Pancreas (tissue), 10 donors: ENCODE measurements around the gene AOC1. TPM values are rescaled to one million over a fixed set of nuclear protein-coding genes. Genes with fewer than 3 reads are reported as not detected.
"Not testable (repeated sequence)": the region's sequence is repeated elsewhere in the genome, so short reads cannot be mapped to it uniquely, and the experiment has no call there.

Experiments
- ATAC-seq, 4 donors: fragments of 200-7000 bp; cut with Tn5 transposase; one replicate each; pipeline versions ENCODE4 v1.8.0 to v1.9.1; 2020; ENCODE audit warnings: mild to moderate bottlenecking in 4 of 4, moderate library complexity in 4 of 4
- DNase-seq, 6 donors: peaks; one replicate each; pipeline ENCODE4 v3.0.0-alpha.2; 2020
- FAIRE-seq: peaks from 2 replicates; lab custom pipeline; 2012; peaks lifted over from hg19 to GRCh38; lab: Jason Lieb, UNC
- H3K27ac ChIP-seq, 4 donors: fragments of 200-600 bp; sonication (generic); 1 replicate in 3 of 4; 2 replicates in 1 of 4; pipeline versions ENCODE4 v1.5.0 to v1.8.0; 2020
- H3K27me3 ChIP-seq, 4 donors: fragments of 200-600 bp; one replicate each; pipeline ENCODE4 v1.8.0; 2021
- H3K36me3 ChIP-seq, 3 donors: fragments of 200-600 bp; sonication (generic) in 1 of 3; one replicate each; pipeline versions ENCODE4 v1.5.0 to v1.8.0; 2020 to 2021
- H3K4me1 ChIP-seq, 3 donors: fragments of 200-600 bp; one replicate each; pipeline ENCODE4 v1.8.0; 2021
- H3K4me3 ChIP-seq, 4 donors: fragments of 200-600 bp; sonication (generic) in 2 of 4; one replicate each; pipeline versions ENCODE4 v1.5.0 to v1.8.0; 2020 to 2021
- H3K9me3 ChIP-seq, 4 donors: fragments of 200-600 bp; one replicate each; pipeline ENCODE4 v1.8.0; 2021
- WGBS, 2 donors: extraction: QIAGEN DNeasy Blood & Tissue Kit; methylation state at CpG; one replicate each; pipeline ENCODE4 v1.1.7; 2013; 5-methylcytosine and 5-hydroxymethylcytosine counted together
- intact Hi-C, 3 donors: fragments of 100-400 bp; cut with DNase I; formaldehyde crosslinking; loops; one replicate each; pipeline versions ENCODE4 v1.11.1 to v1.14.2; 2022
- polyA plus RNA-seq, 2 donors: library from polyadenylated mRNA; stranded (reverse); fragments of 200-250 nt; gene quantifications; one replicate each; pipeline ENCODE4 v1.2.3, GENCODE V29; 2013
- total RNA-seq, 6 donors: library from RNA; stranded (reverse); fragmentation: NEBNext Ultra II Directional in 4 of 6; extraction: Animal tissue kit (Norgen Biotek cat#: 25700) in 4 of 6; gene quantifications; one replicate each; pipeline versions ENCODE4 v1.2.1 to v1.2.4, GENCODE V29; 2021 to 2023
- TF ChIP-seq, protein P1 (sequence below), 4 donors: fragments of 200-600 bp; sonication (generic) in 3 of 4; IDR thresholded peaks; one replicate each; pipeline versions ENCODE4 v1.5.0 to v1.8.0; 2021; ENCODE audit warnings: antibody characterized with exemption in 4 of 4
- donor health status: healthy with polysubstance abuse.
- donor health status: DM: no; HTN: no; CAD: no; lungs with moderate emphysema.
- donor health status: DM: no; HTN: no; CAD: no.
- donor health status: control.
- donor health status: control.
- donor health status: Bipolar disorder and iron deficiency.
- donor health status: DM: yes; HTN: yes; CAD: no.
- donor health status: DM: no; HTN: no; CAD: no.
- donor health status: DM: no; HTN: no; CAD: no.
- donor health status: DM: yes; HTN: yes; CAD: no.

Gene AOC1
- total and polyA plus RNA-seq, 8 donors = 0.12 to 7.1 (median 0.43) TPM

DNA sequence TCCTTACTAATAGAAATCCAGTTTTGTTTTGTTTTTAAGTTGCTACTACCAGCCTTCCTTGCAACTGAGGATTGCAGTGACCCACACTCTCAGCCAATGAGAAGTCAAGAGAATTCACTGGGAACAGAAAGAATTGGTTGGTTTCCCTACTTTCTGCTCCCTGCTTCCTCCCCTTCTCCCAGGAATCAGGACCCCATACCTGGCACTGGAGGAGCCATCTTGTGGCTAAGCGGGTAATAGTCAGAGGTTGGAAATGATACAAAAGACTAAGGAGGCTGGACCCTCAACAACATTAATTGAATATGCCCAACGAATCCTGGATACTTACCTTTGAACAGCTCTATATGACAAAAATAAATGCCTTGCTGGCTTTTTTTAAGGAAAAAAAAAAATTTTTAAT lies 45.5 kb upstream of the AOC1 start:
- FAIRE-seq (no peak), ATAC-seq (no peak), DNase-seq (no peak)
- no peaks in the 10 kb centered on the region for H3K27me3 ChIP-seq
- H3K9me3 ChIP-seq = peaks cover 0 to 2% (median 0%) of the 10 kb centered on the region in 4 donors
- no peak overlapping the region for H3K4me3 ChIP-seq
- H3K4me1 ChIP-seq = no peaks in the 10 kb centered on the region
- TF ChIP-seq, protein P1, sequence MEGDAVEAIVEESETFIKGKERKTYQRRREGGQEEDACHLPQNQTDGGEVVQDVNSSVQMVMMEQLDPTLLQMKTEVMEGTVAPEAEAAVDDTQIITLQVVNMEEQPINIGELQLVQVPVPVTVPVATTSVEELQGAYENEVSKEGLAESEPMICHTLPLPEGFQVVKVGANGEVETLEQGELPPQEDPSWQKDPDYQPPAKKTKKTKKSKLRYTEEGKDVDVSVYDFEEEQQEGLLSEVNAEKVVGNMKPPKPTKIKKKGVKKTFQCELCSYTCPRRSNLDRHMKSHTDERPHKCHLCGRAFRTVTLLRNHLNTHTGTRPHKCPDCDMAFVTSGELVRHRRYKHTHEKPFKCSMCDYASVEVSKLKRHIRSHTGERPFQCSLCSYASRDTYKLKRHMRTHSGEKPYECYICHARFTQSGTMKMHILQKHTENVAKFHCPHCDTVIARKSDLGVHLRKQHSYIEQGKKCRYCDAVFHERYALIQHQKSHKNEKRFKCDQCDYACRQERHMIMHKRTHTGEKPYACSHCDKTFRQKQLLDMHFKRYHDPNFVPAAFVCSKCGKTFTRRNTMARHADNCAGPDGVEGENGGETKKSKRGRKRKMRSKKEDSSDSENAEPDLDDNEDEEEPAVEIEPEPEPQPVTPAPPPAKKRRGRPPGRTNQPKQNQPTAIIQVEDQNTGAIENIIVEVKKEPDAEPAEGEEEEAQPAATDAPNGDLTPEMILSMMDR (IDR thresholded peaks at IDR 0.05) = no peak
- H3K27ac ChIP-seq = no peak overlapping the region
- no peaks in the 10 kb centered on the region for H3K36me3 ChIP-seq
- intact Hi-C loops = no loop called here
- WGBS, 2 donors = 61 to 79% methylated on average over 2 of the region's 2 CpGs

DNA sequence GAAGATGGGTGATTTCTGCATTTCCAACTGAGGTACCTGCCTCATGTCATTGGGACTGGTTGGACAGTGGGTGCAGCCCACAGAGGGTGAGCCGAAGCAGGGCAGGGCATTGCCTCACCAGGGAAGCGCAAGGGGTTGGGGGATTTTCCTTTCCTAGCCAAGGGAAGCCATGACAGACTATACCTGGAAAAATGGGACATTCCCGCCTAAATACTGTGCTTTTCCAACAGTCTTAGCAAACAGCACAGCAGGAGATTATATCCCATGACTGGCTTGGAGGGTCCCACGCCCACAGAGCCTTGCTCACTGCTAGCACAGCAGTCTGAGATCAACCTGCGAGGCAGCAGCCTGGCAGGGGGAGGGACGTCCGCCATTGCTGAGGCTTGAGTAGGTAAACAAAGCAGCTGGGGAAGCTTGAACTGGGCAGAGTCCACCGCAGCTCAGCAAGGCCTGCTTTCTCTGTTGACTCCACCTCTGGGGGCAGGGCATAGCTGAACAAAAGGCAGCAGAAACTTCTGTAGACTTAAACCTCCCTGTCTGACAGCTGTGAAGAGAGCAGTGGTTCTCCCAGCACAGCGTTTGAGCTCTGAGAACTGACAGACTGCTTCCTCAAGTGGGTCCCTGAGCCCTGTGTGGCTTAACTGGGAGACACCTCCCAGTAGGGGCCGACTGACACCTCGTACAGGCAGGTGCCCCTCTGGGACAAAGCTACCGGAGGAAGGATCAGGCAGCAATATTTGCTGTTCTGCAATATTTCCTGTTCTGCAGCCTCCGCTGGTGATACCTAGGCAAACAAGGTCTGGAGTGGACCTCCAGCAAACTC lies 44.5 kb upstream of the AOC1 start:
- H3K4me1 ChIP-seq, intact Hi-C loops, H3K27me3 ChIP-seq, H3K27ac ChIP-seq, ATAC-seq, H3K4me3 ChIP-seq, FAIRE-seq, H3K36me3 ChIP-seq, H3K9me3 ChIP-seq: not testable (repeated sequence)
- 36 to 41% methylated on average over 13 of the region's 13 CpGs for WGBS, 2 donors
- DNase-seq = peak in 2 of 6 donors; percentile 34 to 42

DNA sequence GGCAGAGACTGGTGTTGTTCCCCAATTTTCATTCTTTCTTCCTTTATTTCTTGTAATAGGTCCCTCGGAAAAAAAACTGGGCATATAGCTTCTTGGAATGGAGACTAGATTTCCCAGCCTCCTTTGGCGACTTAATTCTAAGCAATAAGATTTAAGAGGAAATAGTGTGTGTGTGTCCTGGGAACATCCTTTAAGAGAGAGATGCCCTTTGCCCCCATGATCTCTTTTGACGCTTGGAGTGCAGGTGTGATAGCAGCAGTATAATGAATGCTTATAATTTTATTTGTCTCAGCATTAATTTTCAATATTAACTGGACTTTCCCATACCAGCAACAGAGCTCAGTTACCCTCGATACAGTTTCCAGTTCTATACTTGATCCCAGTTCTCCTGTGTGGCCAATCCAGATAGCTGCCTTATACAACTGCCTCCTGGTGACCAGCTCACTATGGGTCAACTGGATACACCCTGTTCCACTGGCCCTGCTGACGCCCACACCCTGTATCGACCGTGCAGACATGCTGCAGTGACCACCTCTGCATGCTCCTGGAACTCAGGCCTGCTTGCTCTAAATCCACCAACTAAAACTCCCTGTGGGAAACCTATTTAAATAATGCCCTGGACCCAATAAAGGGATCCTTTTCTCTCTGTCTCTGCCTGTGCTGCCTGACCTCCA lies 37.9 kb upstream of the AOC1 start:
- 60 to 66% methylated on average over 7 of the region's 7 CpGs for WGBS, 2 donors
- no peak for FAIRE-seq

DNA sequence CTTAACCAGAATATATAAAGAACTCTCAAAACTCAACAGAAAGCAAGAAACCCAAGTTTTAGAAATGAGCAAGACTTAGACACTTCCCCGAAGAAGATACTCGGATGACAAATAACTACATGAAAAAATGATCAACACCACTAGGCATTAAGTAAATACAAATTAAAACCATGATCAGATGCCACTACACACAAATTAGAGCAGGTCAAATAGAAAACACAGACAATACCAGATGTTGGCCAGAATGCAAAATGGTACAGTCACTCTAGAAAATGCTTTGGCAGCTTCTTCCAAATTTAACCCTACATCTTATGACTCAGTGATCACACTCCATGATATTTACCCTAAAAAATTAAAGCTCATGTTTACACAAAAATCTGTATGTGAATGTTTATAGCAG lies 33.3 kb upstream of the AOC1 start:
- ATAC-seq (no peak), DNase-seq (no peak), FAIRE-seq (no peak)
- H3K4me3 ChIP-seq = no peak overlapping the region
- H3K9me3 ChIP-seq = no peaks in the 10 kb centered on the region
- no peaks in the 10 kb centered on the region for H3K36me3 ChIP-seq
- H3K27ac ChIP-seq = no peak overlapping the region
- intact Hi-C loops = no loop called here
- no peaks in the 10 kb centered on the region for H3K4me1 ChIP-seq
- no peaks in the 10 kb centered on the region for H3K27me3 ChIP-seq
- 77 to 84% methylated on average over 2 of the region's 2 CpGs for WGBS, 2 donors
- TF ChIP-seq, protein P1 (IDR thresholded peaks at IDR 0.05) = no peak

More for the DNA sequence above, 37.9 kb upstream of the AOC1 start:
- DNase-seq (no peak), ATAC-seq (no peak)
- no peaks in the 10 kb centered on the region for H3K9me3 ChIP-seq
- TF ChIP-seq, protein P1 (IDR thresholded peaks at IDR 0.05) = no peak
- no peaks in the 10 kb centered on the region for H3K4me1 ChIP-seq
- no peak overlapping the region for H3K27ac ChIP-seq
- no peaks in the 10 kb centered on the region for H3K27me3 ChIP-seq
- H3K4me3 ChIP-seq = no peak overlapping the region
- H3K36me3 ChIP-seq = no peaks in the 10 kb centered on the region
- intact Hi-C loops = no loop called here

DNA sequence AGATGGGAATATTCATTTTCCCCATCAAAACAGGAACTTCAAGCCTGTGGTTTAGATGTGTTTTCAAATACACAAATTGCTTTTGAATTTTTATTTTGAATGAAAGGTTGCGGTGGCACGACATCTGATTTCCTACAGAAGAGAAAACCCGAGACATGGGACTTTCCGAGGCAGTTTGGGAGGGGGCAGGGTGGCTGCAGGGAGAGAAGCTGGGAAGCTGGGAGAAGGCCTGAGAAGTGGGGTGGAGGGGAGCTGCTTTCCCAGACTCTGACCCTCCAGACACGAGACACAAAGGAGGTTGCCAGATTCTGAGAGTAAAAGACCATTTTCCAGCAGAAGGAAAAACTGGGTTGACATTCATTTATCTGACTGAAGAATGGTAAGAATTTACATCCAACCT lies 32.2 kb upstream of the AOC1 start:
- Histone ChIP-seq H3K4me3 (no peak overlapping the region), H3K36me3 (no peaks in the 10 kb centered on the region), H3K4me1 (no peaks in the 10 kb centered on the region), H3K9me3 (no peaks in the 10 kb centered on the region), H3K27me3 (no peaks in the 10 kb centered on the region), H3K27ac (no peak overlapping the region)
- TF ChIP-seq, protein P1 (IDR thresholded peaks at IDR 0.05) = no peak
- no peak for FAIRE-seq
- no peak for DNase-seq
- WGBS, 2 donors = 41 to 42% methylated on average over 5 of the region's 5 CpGs
- intact Hi-C loops = no loop called here
- ATAC-seq = peak in 1 of 4 donors; percentile 48
